Fibroblast of lung (primary cell): ENCODE results near the gene LENG1. TPM values are rescaled to one million over a fixed set of nuclear protein-coding genes. Genes with fewer than 3 reads are reported as not detected.
"Not testable (repeated sequence)": the region's sequence is repeated elsewhere in the genome, so short reads cannot be mapped to it uniquely, and the experiment has no call there.

ENCODE experiments used
- DNase-seq, 2 donors: peaks; one replicate each; pipeline versions ENCODE4 v3.0.0 to v3.0.0-alpha.2; 2010; ENCODE audit warnings: low read depth in 2 of 2
- H2AFZ ChIP-seq: 2 replicates; pipeline ENCODE4 v1.5.1; 2012; ENCODE audit warnings: low read length, control low read depth, inconsistent platforms
- H3K27ac ChIP-seq: 2 replicates; pipeline ENCODE4 v1.5.1; 2011; ENCODE audit warnings: low read length, control low read depth; ENCODE audit not compliant: insufficient read depth
- H3K27me3 ChIP-seq: 2 replicates; pipeline ENCODE4 v1.5.1; 2011; ENCODE audit warnings: mild to moderate bottlenecking, low read length; ENCODE audit not compliant: control insufficient read depth, insufficient read depth
- H3K36me3 ChIP-seq: 2 replicates; pipeline ENCODE4 v1.5.1; 2011; ENCODE audit warnings: low read length; ENCODE audit not compliant: control insufficient read depth, insufficient read depth
- H3K4me1 ChIP-seq: 2 replicates; pipeline ENCODE4 v1.5.1; 2011; ENCODE audit warnings: low read length; ENCODE audit not compliant: control insufficient read depth, insufficient read depth; ENCODE audit errors: extremely low read depth
- H3K4me2 ChIP-seq: 2 replicates; pipeline ENCODE4 v1.5.1; 2011; ENCODE audit warnings: low read length, control low read depth; ENCODE audit not compliant: insufficient read depth; ENCODE audit errors: extremely low read depth
- H3K4me3 ChIP-seq, 4 experiments: fragments of 200-600 bp in 1 of 4; sonication (generic) in 1 of 4; replicated peaks in 1 of 4; 2 replicates each; pipeline ENCODE4 v1.5.1; 2011 to 2016; ENCODE audit warnings: low read length in 4 of 4, low read depth in 3 of 4, mild to moderate bottlenecking in 3 of 4, control low read depth in 2 of 4, inconsistent platforms in 1 of 4, mixed read lengths in 1 of 4; ENCODE audit not compliant: insufficient read depth in 1 of 4; ENCODE audit errors: control extremely low read depth in 1 of 4
- H3K79me2 ChIP-seq: 2 replicates; pipeline ENCODE4 v1.5.1; 2012; ENCODE audit warnings: mild to moderate bottlenecking, low read length, inconsistent platforms; ENCODE audit not compliant: control insufficient read depth, insufficient read depth
- H3K9ac ChIP-seq: 2 replicates; pipeline ENCODE4 v1.5.1; 2011; ENCODE audit warnings: mild to moderate bottlenecking, low read length, control low read depth; ENCODE audit not compliant: insufficient read depth
- H3K9me3 ChIP-seq: 2 replicates; pipeline ENCODE4 v1.5.1; 2012; ENCODE audit warnings: low read depth, low read length; ENCODE audit not compliant: control insufficient read depth, insufficient read depth
- H4K20me1 ChIP-seq: 2 replicates; pipeline ENCODE4 v1.5.1; 2011; ENCODE audit warnings: low read length; ENCODE audit not compliant: control insufficient read depth, insufficient read depth; ENCODE audit errors: extremely low read depth
- CTCF ChIP-seq, 2 donors: IDR thresholded peaks in 1 of 2; conservative IDR thresholded peaks in 1 of 2; 1 replicate in 1 of 2; 2 replicates in 1 of 2; pipeline ENCODE4 v1.5.1; 2011 to 2012; ENCODE audit warnings: low read length in 2 of 2, control low read depth in 1 of 2, inconsistent platforms in 1 of 2, low read depth in 1 of 2, mild to moderate bottlenecking in 1 of 2
- EZH2 ChIP-seq: IDR thresholded peaks from 2 replicates; pipeline ENCODE4 v1.5.1; 2012; ENCODE audit warnings: low read length, control low read depth, mild to moderate bottlenecking; ENCODE audit errors: missing control alignments
- polyA plus RNA-seq, 2 donors: library from polyadenylated mRNA; depleted of rRNA in 1 of 2; stranded (reverse) in 1 of 2; unstranded in 1 of 2; fragments of >200 nt; gene quantifications; 2 replicates each; pipeline ENCODE4 v1.2.1, GENCODE V29; 2011 to 2012; ENCODE audit warnings: missing spikeins in 1 of 2
- total RNA-seq: library from RNA; depleted of rRNA; stranded (reverse); fragments of >200 nt; gene quantifications from 2 replicates; pipeline ENCODE4 v1.2.1, GENCODE V29; 2014

Gene LENG1
- total and polyA plus RNA-seq, 2 donors (not counting 1 experiment from before 2014, with no cell fraction given) = 3.2 to 7.3 TPM

- H3K4me2 ChIP-seq = no peak overlapping the region
- H3K4me3 ChIP-seq = no peak overlapping the region
- H3K27me3 ChIP-seq = no peaks in the 10 kb centered on the region
- no peak overlapping the region for H3K27ac ChIP-seq
- H3K4me1 ChIP-seq = no peaks in the 10 kb centered on the region
- H3K36me3 ChIP-seq = peaks cover 5% of the 10 kb centered on the region
- H4K20me1 ChIP-seq = no peaks in the 10 kb centered on the region
- no peak for DNase-seq
- no peak overlapping the region for H3K9ac ChIP-seq
- H2AFZ ChIP-seq = no peak overlapping the region
- no peaks in the 10 kb centered on the region for H3K9me3 ChIP-seq
- TF ChIP-seq CTCF (conservative IDR thresholded peaks at IDR 0.05 in 1 of 2, IDR thresholded peaks at IDR 0.05 in 1 of 2; ENCODE audit: low read depth in 1 of 2, low read length in 2 of 2) = no peak
- TF ChIP-seq EZH2 = no peak
- H3K79me2 ChIP-seq = no peaks in the 10 kb centered on the region
These were observed 14.7 kb upstream of the LENG1 start for GRCh38 chr19:54173951-54174834.

- no peaks in the 10 kb centered on the region for H3K27me3 ChIP-seq
- H3K27ac ChIP-seq = no peak overlapping the region
- no peak overlapping the region for H3K9ac ChIP-seq
- H3K4me1 ChIP-seq = no peaks in the 10 kb centered on the region
- TF ChIP-seq EZH2 (no peak), CTCF (conservative IDR thresholded peaks at IDR 0.05 in 1 of 2, IDR thresholded peaks at IDR 0.05 in 1 of 2; ENCODE audit: low read depth in 1 of 2, low read length in 2 of 2) (no peak)
- no peak overlapping the region for H2AFZ ChIP-seq
- DNase-seq = no peak
- H3K79me2 ChIP-seq = no peaks in the 10 kb centered on the region
- no peaks in the 10 kb centered on the region for H3K9me3 ChIP-seq
- no peaks in the 10 kb centered on the region for H4K20me1 ChIP-seq
- H3K4me3 ChIP-seq = no peak overlapping the region
- H3K4me2 ChIP-seq = no peak overlapping the region
- H3K36me3 ChIP-seq = peaks cover 4% of the 10 kb centered on the region
These were observed 13.8 kb upstream of the LENG1 start for GRCh38 chr19:54173359-54173699.

GRCh38 chr19:54172471-54173358, 13.2 kb upstream of the LENG1 start, which contains the start of gene TMC4:
TSS of gene TMC4 (minus strand) at chr19:54173160. CDS start at chr19:54173117, 43 bp downstream.
- H3K27me3 ChIP-seq = no peaks in the 10 kb centered on the region
- no peak for DNase-seq
- no peak within 1 kb of the TSS for H3K27ac ChIP-seq
- no peak within 1 kb of the TSS for H3K4me3 ChIP-seq
- H3K79me2 ChIP-seq = no peaks in the 10 kb centered on the region
- no peaks in the 10 kb centered on the region for H3K9me3 ChIP-seq
- no peaks in the 10 kb centered on the region for H3K4me1 ChIP-seq
- H3K36me3 ChIP-seq = peaks cover 3% of the 10 kb centered on the region
- no peak within 1 kb of the TSS for H2AFZ ChIP-seq
- TF ChIP-seq CTCF (conservative IDR thresholded peaks at IDR 0.05 in 1 of 2, IDR thresholded peaks at IDR 0.05 in 1 of 2; ENCODE audit: low read depth in 1 of 2, low read length in 2 of 2) (no peak), EZH2 (no peak)
- H4K20me1 ChIP-seq = no peaks in the 10 kb centered on the region
- H3K4me2 ChIP-seq = no peak within 1 kb of the TSS
- H3K9ac ChIP-seq = no peak within 1 kb of the TSS

- not testable (repeated sequence) for H3K27me3 ChIP-seq, H3K79me2 ChIP-seq, H4K20me1 ChIP-seq, H3K4me3 ChIP-seq, H3K4me1 ChIP-seq, H3K4me2 ChIP-seq, H3K27ac ChIP-seq, H3K36me3 ChIP-seq, H3K9me3 ChIP-seq, DNase-seq, H2AFZ ChIP-seq, H3K9ac ChIP-seq
These were observed 12.4 kb upstream of the LENG1 start for GRCh38 chr19:54171736-54172431.
